GM18873 (cell line): ENCODE measurements around the gene ZFP3.
"Not testable (repeated sequence)": the region's sequence is repeated elsewhere in the genome, so short reads cannot be mapped to it uniquely, and the experiment has no call there.

Source experiments
- ATAC-seq: cut with Tn5 transposase; IDR thresholded peaks from one replicate; pipeline ENCODE4 v1.9.1; 2021; ENCODE audit warnings: mild to moderate bottlenecking, moderate library complexity, moderate number of reproducible peaks; ENCODE audit not compliant: unreplicated experiment, low FRiP score

The ZFP3 gene

DNA sequence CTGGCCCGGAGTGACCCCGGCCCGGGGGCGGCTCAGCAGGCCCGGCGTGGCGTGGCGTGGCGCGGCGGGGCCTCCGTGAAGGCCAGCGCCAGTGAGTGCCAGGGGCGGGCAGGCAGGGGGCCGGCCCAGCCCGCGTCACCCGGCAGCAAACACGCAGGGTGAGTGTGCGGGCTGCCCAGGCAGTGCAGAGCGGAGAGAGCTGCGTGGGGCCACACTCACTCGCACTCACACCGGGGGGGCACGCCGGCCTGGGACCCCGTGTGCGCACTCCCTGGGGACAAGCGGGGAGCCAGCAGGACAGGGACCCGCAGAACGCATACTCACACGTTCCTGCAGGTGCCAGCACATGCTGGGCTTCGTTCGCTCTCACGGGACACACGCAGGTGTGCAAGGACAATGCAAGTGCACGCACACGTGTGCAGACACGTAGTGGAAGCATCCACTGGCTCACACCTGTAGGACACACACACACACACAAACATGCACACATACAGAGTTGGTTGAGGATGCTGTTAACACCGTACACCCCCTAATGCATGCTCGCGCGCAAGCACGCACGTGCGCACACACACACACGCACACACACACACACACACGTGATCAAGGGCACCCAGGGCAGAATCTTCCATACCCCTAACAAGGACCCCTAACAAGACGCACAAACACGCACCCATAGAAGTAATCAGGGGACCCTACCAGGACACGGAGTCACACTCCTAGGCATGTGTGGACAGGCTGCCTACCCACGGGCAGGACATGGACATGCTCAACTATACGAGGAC lies 45.3 kb downstream of the ZFP3 start:
- no peak for ATAC-seq

- not testable (repeated sequence) for ATAC-seq
Observed at GRCh38 chr17:5124125-5124760, 46.0 kb downstream of the ZFP3 start.

GRCh38 chr17:5124896-5125295 lies 46.6 kb downstream of the ZFP3 start:
- ATAC-seq = not testable (repeated sequence)

- no peak for ATAC-seq
Observed at GRCh38 chr17:5126719-5127488, 48.6 kb downstream of the ZFP3 start.

DNA sequence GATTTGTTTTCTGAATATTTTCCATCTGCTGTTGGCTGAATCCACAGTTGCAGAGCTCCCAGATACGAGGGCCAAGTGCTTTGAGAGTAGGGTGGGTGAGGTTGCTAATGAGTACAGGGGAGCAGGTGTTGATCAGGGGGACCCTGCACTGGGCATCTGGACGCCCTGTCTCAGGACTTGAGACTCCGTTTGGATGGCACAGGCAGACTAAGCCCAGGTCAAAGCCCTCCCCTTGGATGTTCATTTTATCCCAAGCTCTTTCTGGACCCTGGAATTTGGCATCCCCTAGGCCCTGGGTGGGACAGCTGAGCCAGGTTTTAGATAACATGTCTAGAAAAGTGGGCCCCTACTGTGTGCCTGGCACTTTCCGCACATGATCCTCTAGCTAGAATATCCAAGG lies 49.6 kb downstream of the ZFP3 start:
- ATAC-seq = no peak

GRCh38 chr17:5128387-5128786 lies 50.1 kb downstream of the ZFP3 start:
- not testable (repeated sequence) for ATAC-seq

GRCh38 chr17:5128905-5129535 lies 50.8 kb downstream of the ZFP3 start:
- ATAC-seq = no peak

DNA sequence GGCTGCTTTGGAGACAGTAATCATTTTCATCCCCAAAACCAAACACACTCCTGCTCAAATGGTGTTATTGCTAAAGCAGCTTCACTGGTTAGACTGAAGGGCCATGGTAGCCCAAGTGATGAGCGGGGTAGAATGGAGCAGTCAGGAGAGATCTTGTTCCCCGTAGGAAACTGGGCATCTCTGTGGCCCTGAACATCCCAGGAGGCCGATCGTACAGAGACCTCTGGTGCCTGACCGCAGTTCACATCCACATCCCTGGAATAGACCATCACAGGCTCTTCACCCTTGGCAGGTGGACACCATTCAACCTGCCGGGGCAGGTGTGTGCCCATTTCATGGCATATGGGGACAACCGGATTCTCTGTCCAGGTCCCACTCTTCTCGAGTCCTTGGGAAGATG lies 51.5 kb downstream of the ZFP3 start:
- not testable (repeated sequence) for ATAC-seq

- ATAC-seq = not testable (repeated sequence)
Observed at GRCh38 chr17:5130261-5130660, 52.0 kb downstream of the ZFP3 start.

DNA sequence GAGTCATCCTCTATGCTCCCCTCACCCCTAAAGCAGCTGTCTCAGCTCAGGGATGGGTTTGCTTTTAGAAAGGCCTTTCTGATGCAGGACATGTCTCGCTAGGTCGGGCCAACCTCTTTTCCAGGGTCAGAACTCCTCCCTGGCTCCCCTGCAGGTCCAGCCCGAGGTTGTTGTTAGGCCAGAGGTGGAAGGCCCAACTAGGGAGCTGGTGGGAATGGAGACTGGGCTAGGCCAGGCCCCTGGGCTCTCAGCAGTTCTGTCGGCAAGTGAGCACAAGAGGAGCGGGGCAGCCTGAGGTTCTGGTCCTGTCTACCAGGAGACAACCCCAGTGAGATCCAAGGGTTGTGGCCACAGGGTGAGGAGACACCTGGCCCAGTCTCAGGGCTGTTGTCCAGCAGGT lies 52.4 kb downstream of the ZFP3 start:
- ATAC-seq = not testable (repeated sequence)

GRCh38 chr17:5131146-5131715 lies 53.0 kb downstream of the ZFP3 start:
- ATAC-seq = no peak

GRCh38 chr17:5131799-5132502 lies 53.7 kb downstream of the ZFP3 start:
- ATAC-seq = not testable (repeated sequence)

DNA sequence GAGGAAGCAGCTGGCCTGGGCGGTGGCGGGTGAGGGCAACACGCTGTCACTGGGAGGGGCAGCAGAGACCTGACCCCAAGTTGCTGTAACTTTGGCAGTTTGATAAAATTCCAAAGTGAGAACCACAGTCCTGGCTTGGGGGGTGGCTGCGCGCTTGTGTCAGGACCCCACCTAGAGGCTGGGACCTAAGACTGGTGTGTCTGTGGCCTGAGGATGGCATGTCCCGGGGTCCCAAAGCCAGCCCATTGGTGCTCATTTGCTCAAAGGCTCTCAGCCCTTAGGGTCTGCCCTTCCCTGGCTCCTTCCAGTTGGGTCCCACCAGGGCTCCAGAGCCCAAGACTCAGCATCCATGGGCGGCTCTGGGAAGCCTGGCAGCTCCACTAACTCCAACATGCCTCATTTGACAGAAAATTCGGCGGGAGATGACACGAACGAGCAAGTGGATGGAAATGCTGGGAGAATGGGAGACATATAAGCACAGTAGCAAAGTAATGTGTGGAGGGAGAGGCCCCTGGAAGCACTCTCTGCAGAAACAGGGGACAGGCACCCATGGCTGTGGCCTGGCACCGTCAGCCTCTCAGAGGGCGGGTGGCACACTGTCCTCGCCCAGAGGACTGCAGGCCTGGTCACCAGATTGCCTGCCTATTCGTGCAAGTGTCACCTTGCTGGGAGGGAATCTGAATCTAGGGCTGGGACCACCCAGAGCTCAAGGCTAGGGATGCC lies 54.4 kb downstream of the ZFP3 start:
- ATAC-seq = not testable (repeated sequence)

- ATAC-seq = no peak
Observed at GRCh38 chr17:5133311-5133710, 55.0 kb downstream of the ZFP3 start.

GRCh38 chr17:5133961-5134360 lies 55.7 kb downstream of the ZFP3 start:
- not testable (repeated sequence) for ATAC-seq

DNA sequence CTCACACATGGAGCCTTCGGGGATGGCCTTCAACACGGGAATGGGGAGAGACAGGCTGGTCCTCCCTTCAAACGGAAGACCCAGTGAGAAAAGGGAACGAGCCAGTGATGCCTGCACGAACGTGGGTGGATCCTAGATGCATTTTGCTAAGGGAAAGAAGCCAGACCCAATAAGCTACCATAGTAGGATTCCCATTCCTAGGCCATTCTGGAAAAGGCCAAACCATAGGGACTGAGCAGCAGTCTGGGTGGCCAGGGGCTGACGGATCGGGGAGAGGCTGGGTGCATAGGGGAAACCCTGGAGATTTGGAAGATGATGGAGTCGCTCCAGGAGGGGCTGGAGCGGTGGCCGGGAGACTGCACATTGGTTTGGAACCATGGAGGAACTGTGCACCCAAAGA lies 56.3 kb downstream of the ZFP3 start:
- not testable (repeated sequence) for ATAC-seq

- ATAC-seq = not testable (repeated sequence)
Observed at GRCh38 chr17:5135131-5135712, 57.0 kb downstream of the ZFP3 start.

- ATAC-seq = no peak
Observed at GRCh38 chr17:5135726-5136579, 57.7 kb downstream of the ZFP3 start.
